Peyer's patch (tissue), 4 donors: Measurements from ENCODE around the gene SPATA6.

Experiments
- POLR2A ChIP-seq, 2 donors: fragments of 450-650 bp; IDR thresholded peaks; one replicate each; pipeline ENCODE4 v1.5.1; 2017; ENCODE audit warnings: antibody characterized with exemption in 2 of 2, mild to moderate bottlenecking in 2 of 2, moderate library complexity in 2 of 2
- TF ChIP-seq, protein P1 (sequence below), 6 experiments: fragments of 450-650 bp in 4 of 6; fragments of 200-600 bp in 2 of 6; sonication (generic) in 1 of 6; IDR thresholded peaks; one replicate each; pipeline ENCODE4 v1.5.1; 2017 to 2019; ENCODE audit warnings: antibody characterized with exemption in 6 of 6, mild to moderate bottlenecking in 3 of 6, moderate library complexity in 1 of 6

DNA sequence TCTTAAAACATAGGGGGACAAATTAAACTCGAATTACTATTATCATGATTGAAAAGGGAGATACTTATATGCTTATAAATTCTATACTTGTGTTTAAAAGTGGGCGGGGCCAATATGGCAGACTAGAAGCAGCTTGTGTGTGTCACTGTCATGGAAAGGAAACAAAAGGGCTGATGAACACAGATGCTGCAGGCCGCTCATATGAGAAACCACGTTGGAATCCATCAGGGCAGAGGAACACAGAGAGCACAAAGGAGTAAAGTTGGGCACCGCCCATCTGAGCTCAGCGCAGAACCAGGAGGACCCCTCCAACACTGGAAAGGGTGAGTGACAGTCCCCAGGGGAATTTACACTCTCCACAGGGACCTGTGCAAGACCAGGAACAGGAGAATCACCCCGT lies 142.5 kb downstream of the SPATA6 start:
- TF ChIP-seq, protein P1, sequence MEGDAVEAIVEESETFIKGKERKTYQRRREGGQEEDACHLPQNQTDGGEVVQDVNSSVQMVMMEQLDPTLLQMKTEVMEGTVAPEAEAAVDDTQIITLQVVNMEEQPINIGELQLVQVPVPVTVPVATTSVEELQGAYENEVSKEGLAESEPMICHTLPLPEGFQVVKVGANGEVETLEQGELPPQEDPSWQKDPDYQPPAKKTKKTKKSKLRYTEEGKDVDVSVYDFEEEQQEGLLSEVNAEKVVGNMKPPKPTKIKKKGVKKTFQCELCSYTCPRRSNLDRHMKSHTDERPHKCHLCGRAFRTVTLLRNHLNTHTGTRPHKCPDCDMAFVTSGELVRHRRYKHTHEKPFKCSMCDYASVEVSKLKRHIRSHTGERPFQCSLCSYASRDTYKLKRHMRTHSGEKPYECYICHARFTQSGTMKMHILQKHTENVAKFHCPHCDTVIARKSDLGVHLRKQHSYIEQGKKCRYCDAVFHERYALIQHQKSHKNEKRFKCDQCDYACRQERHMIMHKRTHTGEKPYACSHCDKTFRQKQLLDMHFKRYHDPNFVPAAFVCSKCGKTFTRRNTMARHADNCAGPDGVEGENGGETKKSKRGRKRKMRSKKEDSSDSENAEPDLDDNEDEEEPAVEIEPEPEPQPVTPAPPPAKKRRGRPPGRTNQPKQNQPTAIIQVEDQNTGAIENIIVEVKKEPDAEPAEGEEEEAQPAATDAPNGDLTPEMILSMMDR (IDR thresholded peaks at IDR 0.05), result no peak
- no peak for TF ChIP-seq POLR2A (IDR thresholded peaks at IDR 0.05)
